CD4-positive, alpha-beta T cell treated with Interferon alpha-2 for 1 hour (primary cell): ENCODE results near the gene LIPT2.
A peak's percentile ranks its signal among the peaks of the same experiment; 100 is the strongest.

Source experiments
- DNase-seq, 2 donors: peaks; one replicate each; pipeline ENCODE4 v3.0.0-alpha.2; 2020 to 2022

LIPT2 gene

GRCh38 chr11:74464746-74465145, 28.8 kb downstream of the LIPT2 start:
- no peak for DNase-seq

- no peak for DNase-seq
Observed at GRCh38 chr11:74463216-74463615, 30.3 kb downstream of the LIPT2 start.

GRCh38 chr11:74462631-74463030, 30.9 kb downstream of the LIPT2 start:
- no peak for DNase-seq

GRCh38 chr11:74462009-74462408, 31.5 kb downstream of the LIPT2 start:
- DNase-seq = peak; percentile 8 to 69

GRCh38 chr11:74460481-74461154, 32.9 kb downstream of the LIPT2 start:
- peak in 1 of 2 donors; percentile 9 for DNase-seq

- DNase-seq = no peak
Observed at GRCh38 chr11:74460065-74460464, 33.5 kb downstream of the LIPT2 start.

GRCh38 chr11:74459584-74459983, 33.9 kb downstream of the LIPT2 start:
- no peak for DNase-seq

- DNase-seq = no peak
Observed at GRCh38 chr11:74457356-74457755, 36.2 kb downstream of the LIPT2 start.

GRCh38 chr11:74453373-74453975, 40.0 kb downstream of the LIPT2 start:
- peak; percentile 52 to 62 for DNase-seq

- DNase-seq = no peak
Observed at GRCh38 chr11:74452366-74452765, 41.2 kb downstream of the LIPT2 start.

- no peak for DNase-seq
Observed at GRCh38 chr11:74450318-74450717, 43.2 kb downstream of the LIPT2 start.

- peak; percentile 41 to 75 for DNase-seq
Observed at GRCh38 chr11:74449369-74449931, 44.1 kb downstream of the LIPT2 start.

- no peak for DNase-seq
Observed at GRCh38 chr11:74447720-74448119, 45.8 kb downstream of the LIPT2 start.

GRCh38 chr11:74446532-74446938, 47.0 kb downstream of the LIPT2 start:
- DNase-seq = no peak

- DNase-seq = no peak
Observed at GRCh38 chr11:74444173-74444826, 49.2 kb downstream of the LIPT2 start.

GRCh38 chr11:74443071-74443864, 50.3 kb downstream of the LIPT2 start:
- no peak for DNase-seq

- no peak for DNase-seq
Observed at GRCh38 chr11:74442636-74443035, 50.9 kb downstream of the LIPT2 start.
